HG03039 (cell line): ENCODE measurements around the gene PLK3.

Experiments used
- ATAC-seq: cut with Tn5 transposase; IDR thresholded peaks from one replicate; pipeline ENCODE4 v1.9.1; 2021; ENCODE audit warnings: mild to moderate bottlenecking, moderate library complexity; ENCODE audit not compliant: unreplicated experiment

PLK3 gene

DNA sequence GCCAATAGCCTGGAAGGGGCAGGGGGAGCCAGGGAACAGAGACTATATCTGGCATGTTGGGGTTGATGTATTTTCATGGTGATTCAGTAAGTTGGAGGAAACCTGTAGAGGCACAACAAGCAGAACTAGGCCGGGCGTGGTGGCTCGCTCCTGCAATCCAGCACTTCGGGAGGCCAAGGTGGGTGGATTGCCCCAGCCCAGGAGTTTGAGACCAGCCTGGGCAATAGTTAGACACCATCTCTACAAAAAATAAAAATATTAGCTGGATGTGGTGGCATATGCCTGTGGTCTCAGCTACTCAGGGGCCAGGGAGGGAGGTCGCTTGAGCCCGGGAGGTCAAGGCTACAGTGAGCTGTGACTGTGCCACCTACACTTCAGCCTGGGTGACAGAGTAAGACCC is 53.0 kb downstream of the PLK3 start:
- no peak for ATAC-seq

DNA sequence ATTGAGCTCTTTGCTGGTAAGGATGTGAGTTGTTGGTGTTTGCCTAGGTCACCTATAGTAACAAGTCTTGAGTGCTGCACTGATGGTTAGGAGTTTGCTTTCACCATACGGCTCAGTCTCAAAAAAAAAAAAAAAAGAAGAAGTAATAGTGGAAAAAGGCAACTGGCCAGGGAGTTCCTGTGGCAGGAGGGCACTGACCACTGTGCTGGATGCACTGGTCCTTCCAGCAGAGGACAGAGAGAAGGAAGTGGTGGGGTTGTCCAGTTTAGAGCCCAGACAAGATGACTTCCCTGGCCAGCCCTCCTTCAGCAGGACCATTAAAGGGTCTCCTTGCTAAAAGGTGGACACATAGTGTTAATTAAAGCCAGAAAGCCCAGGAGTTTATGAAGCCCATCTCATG is 54.8 kb downstream of the PLK3 start:
- ATAC-seq, result no peak
